Fibroblast of villous mesenchyme (primary cell): ENCODE results near the gene TERB1. TPM values are rescaled to one million over a fixed set of nuclear protein-coding genes. Genes with fewer than 3 reads are reported as not detected.

Experiments used
- DNase-seq: peaks from one replicate; pipeline ENCODE4 v3.0.0-alpha.2; 2010; ENCODE audit warnings: low read depth
- H3K4me3 ChIP-seq: 2 replicates; pipeline ENCODE4 v1.5.1; 2011; ENCODE audit warnings: low read depth, mild to moderate bottlenecking, low read length
- CTCF ChIP-seq: IDR thresholded peaks from 2 replicates; pipeline ENCODE4 v1.5.1; 2012; ENCODE audit warnings: low read depth, mild to moderate bottlenecking, low read length; ENCODE audit not compliant: insufficient read depth
- total RNA-seq: library from RNA; depleted of rRNA; stranded (reverse); fragments of >200 nt; gene quantifications from 2 replicates; pipeline ENCODE4 v1.2.3, GENCODE V29; 2012

The TERB1 gene
- total RNA-seq, 1 donor = not detected

- no peak for TF ChIP-seq CTCF
- H3K4me3 ChIP-seq = no peak overlapping the region
- DNase-seq = peak; percentile 22
Measured at GRCh38 chr16:66714654-66715307, 86.6 kb downstream of the TERB1 start.

DNA sequence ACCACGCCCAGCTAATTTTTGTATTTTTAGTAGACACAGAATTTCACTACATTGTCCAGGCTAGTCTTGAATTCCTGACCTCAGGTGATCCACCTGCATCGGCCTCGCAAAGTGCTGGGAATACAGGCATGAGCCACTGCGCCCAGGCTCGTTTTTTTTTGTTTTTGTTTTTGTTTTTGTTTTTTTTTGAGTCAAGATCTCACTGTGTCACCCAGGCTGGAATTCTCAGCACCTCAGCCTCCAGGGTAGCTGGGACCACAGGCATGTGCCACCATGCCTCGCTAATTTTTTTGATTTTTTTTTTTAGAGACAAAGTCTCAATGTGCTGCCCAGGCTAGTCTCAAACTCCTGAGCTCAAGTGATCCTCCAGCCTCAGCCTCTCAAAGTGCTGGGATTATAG is 87.3 kb downstream of the TERB1 start:
- H3K4me3 ChIP-seq = no peak overlapping the region
- no peak for TF ChIP-seq CTCF
- no peak for DNase-seq

DNA sequence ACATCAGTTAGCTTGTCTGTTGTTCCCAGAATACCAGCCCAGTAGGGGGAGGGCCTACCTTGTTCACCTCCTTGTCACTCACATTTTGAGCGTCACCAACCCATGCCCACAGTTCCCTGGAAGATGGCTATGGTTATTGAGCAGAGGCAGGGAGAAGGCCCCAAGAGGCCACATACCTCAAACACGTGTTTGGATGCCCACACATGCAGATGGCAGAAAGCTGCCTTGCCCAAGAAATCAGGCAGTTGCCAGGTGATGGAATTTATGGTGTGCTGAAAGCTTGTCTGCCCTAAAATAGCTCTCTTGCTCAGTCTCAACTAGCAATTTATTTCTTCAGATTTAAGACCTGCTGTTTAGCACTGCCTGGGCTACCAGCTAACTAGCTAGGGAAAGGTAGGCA is 88.3 kb downstream of the TERB1 start:
- H3K4me3 ChIP-seq = no peak overlapping the region
- no peak for TF ChIP-seq CTCF
- no peak for DNase-seq

DNA sequence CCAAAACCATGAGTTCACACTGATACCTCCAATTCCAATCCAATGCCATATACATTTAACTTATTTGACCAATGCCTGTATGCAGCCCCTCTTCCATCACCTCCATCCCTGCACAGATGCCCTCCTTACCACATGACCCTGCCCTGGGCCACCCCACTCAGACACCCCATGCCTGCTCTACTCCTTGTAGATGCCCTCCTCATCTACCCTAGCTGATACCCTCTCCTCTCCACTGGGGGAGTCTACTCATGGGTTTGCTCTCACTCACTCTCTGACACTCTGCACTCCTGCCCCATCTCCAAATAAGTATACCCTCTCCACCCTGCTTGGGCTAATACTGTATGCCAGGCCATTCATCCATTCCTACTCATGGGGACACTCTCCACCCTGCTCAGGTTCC is 88.9 kb downstream of the TERB1 start:
- DNase-seq = no peak
- no peak overlapping the region for H3K4me3 ChIP-seq
- TF ChIP-seq CTCF = no peak

- DNase-seq = no peak
- no peak for TF ChIP-seq CTCF
- H3K4me3 ChIP-seq = no peak overlapping the region
Measured at GRCh38 chr16:66711581-66711980, 89.8 kb downstream of the TERB1 start.

DNA sequence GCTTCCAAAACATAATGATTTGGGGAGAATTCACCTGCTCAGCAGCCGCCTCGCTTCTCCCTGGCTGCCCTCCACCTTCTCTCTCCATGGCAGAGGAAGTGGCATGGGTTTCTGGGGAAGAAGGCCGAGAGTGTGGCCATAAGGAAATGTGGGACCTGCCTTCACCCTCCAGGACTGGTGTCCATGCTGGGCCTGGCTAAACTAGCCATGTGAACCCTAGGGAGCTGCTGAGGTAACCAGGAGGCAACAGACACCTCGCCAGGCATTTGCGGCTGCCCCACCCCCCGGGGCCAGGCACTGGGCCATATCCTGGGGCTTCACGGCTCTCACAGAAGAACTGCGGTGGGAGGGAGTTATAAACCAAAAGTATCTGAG is 94.9 kb downstream of the TERB1 start:
- TF ChIP-seq CTCF = no peak
- no peak overlapping the region for H3K4me3 ChIP-seq
- DNase-seq = no peak

DNA sequence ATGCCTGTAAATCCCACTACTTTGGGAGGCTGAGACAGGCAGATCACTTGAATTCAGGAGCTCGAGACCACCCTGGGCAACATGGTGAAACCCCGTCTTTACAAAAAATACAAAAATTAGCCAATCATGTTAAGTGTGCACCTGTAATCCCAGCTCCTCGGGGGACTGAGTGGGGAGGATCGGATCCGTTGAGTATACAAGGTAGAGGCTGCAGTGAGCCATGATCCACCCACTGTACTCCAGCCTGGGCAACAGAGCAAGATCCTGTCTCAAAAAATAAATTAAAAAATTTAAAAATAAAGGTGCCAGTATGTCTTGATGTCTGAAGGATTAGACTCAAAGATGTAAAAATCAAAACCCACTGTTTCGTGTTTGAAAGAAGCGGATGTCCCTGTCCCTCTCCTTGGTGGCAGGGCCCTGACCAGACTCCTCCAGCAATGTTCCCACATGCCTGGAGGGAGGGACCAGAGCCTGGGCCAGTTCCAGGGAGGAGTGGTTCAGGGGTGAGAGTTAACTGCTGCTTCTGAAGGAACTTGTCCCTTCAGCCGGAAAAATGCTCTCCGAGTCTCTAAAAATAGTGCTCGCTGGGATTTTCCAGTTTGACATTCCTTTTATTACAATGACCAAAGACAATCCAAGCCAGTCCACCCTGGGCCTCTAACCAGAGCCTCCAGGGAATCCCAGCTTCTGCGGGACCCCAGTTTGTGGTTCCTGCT is 95.4 kb downstream of the TERB1 start:
- no peak for TF ChIP-seq CTCF
- DNase-seq = peak; percentile 59
- no peak overlapping the region for H3K4me3 ChIP-seq
